GM21360 (cell line): ENCODE results near the gene CGGBP1.
"Not testable (repeated sequence)": the region's sequence is repeated elsewhere in the genome, so short reads cannot be mapped to it uniquely, and the experiment has no call there.

Experiments
- ATAC-seq: cut with Tn5 transposase; IDR thresholded peaks from one replicate; pipeline ENCODE4 v1.9.1; 2021; ENCODE audit warnings: mild to moderate bottlenecking, moderate library complexity; ENCODE audit not compliant: unreplicated experiment

CGGBP1 gene

DNA sequence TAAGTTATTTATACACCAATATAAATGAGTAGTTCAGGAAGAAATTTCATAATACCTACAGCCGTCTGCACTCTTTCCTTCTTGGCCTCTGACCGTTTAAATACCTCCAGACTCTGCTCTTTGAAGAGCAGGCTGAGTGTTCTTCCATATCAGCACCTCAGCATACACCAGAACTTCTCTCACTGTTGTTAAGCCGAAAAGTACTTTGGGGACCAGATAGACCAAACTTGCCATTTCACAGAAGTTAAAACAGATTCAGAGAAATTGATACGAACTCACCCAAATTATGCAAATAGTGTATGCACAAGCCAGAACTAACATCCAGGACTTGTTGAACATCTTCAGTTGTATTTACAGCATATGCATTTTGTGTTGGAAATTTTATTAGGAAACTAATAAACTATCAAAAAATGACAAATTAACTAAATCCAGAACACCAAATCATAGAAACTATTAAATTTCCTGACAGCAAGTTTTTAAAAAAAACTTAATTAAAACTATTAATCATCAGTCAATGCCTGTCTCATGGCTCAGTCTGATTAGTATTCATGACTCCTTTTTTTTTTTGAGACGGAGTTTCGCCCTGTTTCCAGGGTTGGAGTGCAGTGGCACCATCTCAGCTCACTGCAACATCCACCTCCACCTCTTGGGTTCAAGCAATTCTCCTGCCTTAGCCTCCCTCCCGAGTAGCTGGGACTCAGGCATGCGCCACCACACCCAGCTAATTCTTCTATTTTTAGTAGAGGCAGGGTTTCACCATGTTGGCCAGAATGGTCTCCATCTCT is 24.1 kb downstream of the CGGBP1 start:
- no peak for ATAC-seq

DNA sequence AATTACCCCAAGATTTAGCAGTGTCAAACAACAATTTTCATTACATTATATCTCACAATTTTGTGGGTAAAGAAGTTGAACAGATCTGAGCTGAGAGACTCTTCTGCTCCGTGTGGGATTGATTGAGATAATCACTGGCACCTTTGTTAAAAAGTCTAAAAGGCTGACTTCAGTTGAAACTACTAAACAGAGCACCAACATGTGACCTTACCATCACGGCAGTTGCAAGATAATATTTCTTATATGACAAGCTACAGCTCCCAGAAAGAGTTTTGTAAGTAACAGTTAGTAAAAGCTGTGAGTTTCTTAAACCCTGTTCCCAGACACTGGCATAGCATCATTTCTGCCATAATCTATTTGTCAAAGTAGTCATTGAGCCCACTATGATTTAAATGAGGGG is 25.0 kb downstream of the CGGBP1 start:
- ATAC-seq = no peak

DNA sequence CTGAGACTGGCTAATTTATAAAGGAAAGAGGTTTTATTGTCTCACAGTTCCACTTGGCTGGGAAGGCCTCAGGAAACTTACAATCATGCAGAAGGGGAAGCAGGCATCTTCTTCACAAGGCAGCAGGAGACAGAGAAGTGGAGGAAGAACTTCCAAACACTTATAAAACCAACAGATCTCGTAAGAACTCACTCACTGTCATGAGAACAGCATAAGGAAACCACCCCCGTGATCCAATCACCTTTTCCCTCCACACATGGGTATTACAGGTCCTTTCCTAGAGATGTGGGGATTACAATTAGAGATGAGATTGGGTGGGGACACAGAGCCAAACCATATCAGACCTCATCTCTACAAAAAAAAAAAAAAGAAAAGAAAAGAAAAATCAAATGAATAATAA is 25.7 kb downstream of the CGGBP1 start:
- no peak for ATAC-seq

DNA sequence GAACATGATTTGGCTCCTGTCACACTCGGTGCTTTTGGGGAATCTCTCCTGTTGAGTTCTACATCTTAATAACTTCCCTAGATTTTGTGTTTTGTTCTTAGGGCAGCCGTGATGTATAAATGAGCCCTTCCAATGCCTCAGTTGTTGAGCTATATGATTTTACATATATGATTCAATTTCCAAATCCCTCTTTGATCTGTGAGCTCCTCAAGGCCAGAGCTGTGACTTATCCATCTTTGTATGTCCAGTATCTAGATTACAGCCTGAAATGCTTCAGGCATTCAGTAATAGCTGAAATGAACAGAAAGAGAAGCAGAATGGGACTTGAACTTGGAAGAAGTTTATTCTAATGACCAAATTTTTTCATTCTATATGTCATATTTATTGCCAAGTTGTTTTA is 26.6 kb downstream of the CGGBP1 start:
- ATAC-seq = peak; percentile 8

DNA sequence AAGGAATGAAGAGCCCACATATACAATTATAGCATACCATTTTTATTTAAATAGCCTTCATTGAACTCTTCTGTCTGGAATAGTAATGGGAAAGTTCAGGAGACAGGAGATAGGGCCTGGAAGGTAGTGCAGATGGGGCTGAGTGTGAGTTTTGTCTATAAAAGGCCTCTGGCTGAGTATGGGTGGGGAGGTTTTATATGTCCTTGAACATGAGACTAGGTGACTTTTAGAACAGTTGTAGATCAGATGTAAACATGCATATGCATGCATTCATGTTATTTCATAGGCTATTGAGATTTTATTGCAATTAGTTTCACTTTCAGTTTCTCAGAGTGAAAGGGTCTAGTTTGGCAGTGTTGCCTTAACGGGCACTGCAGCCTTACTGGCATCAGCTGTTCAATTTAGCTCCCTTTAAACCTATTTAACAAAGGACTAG is 27.1 kb downstream of the CGGBP1 start:
- ATAC-seq = peak; percentile 69

DNA sequence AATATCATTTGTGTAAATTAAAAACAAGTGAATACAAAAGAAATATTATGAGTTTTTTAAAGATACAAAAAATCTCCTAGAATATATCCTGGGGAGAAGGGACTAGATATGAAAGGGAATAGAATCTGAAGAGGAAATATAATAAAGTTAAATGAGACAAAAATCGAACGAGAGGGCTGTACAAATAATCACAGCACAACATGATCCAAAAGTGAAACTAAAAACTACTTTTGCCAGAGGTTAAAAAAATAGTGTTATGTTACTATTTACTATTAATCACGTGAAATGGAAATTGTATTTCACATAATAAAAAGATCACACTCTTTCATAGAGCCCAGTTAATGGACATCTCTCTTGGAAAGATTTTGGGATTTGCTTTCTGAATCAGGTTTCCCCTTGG is 28.6 kb downstream of the CGGBP1 start:
- ATAC-seq = no peak

DNA sequence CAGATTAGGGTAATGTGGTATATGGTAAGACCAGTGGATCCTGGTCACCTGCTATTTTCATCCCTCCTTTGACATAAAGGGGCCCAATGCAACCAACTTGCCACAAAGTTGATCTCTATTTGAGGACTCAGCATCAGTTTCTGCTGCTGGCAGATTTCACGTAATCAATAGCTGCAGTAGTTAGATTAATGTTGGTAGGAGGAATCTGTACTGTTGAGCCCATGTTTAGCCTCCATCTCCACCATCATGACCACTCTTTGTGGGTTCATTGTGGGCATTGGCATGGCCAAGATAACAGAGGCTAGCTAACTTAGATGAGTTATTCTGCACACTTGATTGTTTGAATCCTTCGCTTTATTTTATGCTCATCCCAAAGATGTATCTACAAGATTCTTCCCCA is 29.9 kb downstream of the CGGBP1 start:
- no peak for ATAC-seq

DNA sequence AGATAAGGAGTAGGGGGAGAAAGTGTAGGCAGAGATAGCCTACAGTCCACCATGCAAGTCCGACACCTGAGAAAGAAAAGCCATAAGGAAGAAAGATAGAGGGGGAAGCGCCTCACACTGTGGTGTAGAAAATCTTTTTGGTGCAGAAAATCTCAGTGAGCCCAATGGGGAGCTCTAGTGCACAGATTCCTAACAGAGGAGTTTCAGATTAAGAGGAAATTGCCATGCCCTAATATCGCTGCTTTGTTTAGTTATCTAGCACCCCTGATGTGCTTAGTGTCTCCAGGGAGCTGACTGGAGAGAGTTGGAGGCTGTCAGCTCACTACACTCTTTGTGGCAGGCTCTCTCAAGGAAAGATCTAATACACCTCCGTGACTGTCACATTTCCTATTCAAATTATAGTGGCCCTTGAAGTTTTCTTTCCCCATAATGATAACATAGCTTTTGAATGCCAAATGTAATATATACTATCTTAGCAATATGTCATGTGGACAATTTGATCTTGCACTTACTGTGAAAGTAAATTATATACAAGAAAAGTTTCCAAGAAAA is 33.7 kb downstream of the CGGBP1 start:
- no peak for ATAC-seq

DNA sequence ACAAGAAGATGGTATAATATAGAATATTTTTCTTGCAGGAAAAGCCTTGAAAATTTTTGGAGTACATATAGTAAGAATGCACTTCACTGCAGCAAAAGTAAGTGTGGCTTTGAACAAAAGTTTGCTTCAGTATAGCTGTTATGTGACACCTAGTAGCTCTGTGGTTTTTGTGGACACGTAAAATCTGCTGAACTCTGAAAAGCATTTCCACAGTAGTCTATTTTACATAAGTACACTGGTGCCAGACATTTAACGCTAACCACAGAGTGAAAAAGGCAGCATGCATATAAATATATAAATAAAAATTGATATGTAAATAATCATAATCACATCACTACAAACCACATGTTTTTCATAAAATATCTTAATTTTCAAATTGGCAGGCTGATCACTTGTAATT is 39.8 kb downstream of the CGGBP1 start:
- ATAC-seq = peak; percentile 90

DNA sequence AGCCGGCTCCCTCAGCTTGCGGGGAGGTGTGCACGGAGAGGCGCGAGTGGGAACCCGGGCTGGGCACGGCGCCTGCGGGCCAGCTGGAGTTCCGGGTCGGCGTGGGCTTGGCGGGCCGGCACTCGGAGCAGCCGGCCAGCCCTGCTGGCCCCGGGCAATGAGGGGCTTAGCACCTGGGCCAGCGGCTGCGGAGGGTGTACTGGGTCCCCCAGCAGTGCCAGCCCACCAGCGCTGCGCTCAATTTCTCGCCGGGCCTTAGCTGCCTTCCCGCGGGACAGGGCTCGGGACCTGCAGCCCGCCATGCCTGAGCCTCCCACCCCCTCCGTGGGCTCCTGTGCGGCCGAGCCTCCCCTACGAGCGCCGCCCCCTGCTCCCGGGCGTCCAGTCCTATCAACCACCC is 43.1 kb downstream of the CGGBP1 start:
- not testable (repeated sequence) for ATAC-seq

DNA sequence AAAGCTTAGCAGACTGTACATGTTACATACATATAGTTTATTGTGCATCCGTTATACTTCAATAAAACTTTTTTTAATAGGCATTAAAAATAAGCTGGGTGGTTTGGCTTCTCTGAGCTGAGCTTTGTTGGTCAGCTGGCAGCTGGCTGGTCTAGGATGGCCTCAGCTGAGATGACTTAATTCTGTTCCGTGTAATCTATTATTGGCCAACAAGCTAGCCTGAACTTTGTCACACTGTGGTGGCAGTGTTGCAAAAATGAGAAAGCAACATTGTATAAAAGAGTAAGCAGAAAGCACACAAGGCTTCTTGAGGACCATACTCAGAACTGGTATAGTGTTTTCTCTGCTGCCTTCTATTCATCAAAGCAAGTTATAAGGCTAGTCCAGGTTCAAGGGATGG is 45.2 kb downstream of the CGGBP1 start:
- ATAC-seq = no peak

DNA sequence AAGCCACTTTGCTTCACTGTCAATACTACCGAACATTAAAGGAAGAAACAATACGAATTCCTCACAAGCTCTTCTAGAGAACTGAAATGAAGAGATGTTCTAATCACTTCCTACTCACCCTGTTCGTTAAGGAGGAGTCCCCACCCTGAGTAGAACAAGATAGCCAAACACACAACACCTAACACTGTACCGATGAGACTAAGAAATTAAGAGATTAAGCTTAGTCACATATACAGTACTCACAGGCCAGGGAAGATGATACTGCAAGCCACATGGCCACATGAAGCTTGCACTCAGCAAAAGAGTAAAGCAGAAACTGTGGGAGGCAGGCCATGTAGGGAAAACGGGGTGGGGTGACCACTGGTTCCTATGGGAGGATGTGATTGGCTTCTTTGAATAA is 48.0 kb downstream of the CGGBP1 start:
- no peak for ATAC-seq

DNA sequence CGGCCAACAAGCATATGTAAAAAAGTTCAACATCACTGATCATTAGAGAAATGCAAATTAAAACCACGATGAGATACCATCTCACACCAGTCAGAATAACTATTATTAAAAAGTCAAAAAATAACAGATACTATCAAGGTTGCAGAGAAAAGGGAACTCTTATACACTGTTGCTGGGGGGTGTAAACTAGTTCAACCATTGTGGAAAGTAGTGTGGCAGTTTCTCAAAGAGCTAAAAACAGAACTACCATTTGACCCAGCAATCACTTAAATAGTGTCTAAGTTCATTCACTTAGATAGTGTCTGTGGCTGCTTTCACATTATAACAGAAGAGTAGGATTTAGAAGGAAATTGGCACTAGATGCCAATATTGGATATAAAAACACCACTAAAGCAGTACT is 49.7 kb downstream of the CGGBP1 start:
- no peak for ATAC-seq

DNA sequence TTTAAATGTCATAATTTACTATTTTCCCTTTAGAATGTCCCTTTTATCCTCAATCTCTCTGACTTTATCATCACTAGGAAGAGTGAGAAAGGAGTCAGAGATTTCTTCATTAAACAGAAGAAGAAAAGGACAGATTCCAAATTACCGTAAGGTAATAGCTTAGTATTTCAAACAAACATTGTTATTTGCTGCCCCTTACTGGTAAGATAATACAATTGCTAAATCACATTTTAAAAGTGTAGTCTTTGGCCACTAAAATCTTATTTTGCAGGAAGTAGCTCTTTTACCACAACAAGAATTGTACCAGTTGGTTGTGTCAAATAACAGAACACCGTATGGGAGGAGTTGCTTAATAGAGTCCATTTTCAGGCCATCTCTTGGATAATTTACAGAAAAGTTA is 53.7 kb downstream of the CGGBP1 start:
- ATAC-seq = no peak

DNA sequence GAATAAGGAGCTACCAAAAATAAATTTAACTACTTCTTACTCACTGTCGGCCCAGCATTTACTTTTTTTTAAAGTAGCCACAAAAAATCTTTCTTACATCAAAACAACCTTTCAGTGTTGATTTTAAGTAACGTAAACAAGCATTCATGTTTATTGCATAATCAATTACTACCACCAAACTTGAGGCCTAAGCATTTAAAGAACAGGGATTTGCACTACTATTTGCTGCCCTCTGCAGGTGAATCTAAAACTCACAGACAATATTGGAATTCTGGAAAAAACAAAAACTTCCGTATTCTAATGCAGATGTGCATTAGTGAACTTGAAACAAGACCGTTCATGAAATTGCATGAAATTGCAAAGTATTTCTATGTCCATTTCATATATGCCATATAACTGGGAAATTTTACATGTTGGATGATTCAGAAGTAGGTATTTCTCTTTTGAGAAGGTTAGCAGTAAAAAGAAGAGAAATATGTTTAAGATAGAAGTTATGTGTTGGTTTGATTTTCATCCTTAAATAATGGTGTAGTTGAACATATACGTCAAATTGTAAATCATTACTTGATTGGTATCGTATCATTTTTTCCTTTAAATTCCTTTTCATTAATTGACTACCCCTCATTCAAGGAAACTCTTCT is 55.6 kb downstream of the CGGBP1 start:
- ATAC-seq = no peak

DNA sequence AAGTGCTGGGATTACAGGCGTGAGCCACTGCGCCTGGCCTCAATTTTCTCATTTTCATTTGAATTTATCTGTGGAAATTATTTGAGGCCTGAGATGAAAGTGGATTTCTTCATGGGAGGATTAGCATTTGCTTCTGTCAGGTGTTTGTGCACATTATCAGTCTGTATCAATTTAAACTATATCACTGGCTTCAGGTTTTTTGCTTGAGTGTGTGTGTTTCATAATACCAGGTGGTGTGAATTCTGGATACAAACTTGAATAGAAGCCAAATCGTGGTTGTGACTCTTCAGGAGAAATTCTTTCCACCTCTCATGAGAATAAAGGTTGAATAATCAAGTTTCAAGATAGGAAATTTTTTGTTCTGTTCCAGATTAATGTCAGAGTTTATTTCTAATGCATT is 56.4 kb downstream of the CGGBP1 start:
- no peak for ATAC-seq
